DND-41 (cell line): ENCODE results near the gene MBTPS1.

Experiments
- ATAC-seq: fragments of 200-7000 bp; cut with Tn5 transposase; 3 replicates; pipeline ENCODE4 v1.9.1; 2021; ENCODE audit warnings: low read depth; ENCODE audit not compliant: insufficient read depth
- DNase-seq: peaks from one replicate; pipeline ENCODE4 v3.0.0-alpha.2; 2020
- H2AFZ ChIP-seq: 2 replicates; pipeline ENCODE4 v1.6.0; 2012; ENCODE audit warnings: low read depth, low read length
- H3K27ac ChIP-seq: 2 replicates; pipeline ENCODE4 v1.5.1; 2012; ENCODE audit warnings: low read length, inconsistent platforms
- H3K27me3 ChIP-seq: fragments of 200-600 bp; sonication (generic); 2 replicates; pipeline ENCODE4 v1.6.0; 2012; ENCODE audit warnings: low read length, mild to moderate bottlenecking, inconsistent platforms; ENCODE audit not compliant: insufficient read depth, poor library complexity
- H3K36me3 ChIP-seq: 2 replicates; pipeline ENCODE4 v1.5.1; 2012; ENCODE audit warnings: low read length, inconsistent platforms; ENCODE audit not compliant: insufficient read depth
- H3K4me1 ChIP-seq: 2 replicates; pipeline ENCODE4 v1.5.1; 2012; ENCODE audit warnings: mild to moderate bottlenecking, low read length; ENCODE audit not compliant: insufficient read depth
- H3K4me2 ChIP-seq: 2 replicates; pipeline ENCODE4 v1.6.0; 2012; ENCODE audit warnings: mild to moderate bottlenecking, moderate library complexity, low read length, inconsistent platforms; ENCODE audit not compliant: insufficient read depth
- H3K4me3 ChIP-seq, 2 experiments: fragments of 200-600 bp in 1 of 2; shearing (Covaris generic) in 1 of 2; 2 replicates each; pipeline ENCODE4 v1.5.1; 2012 to 2016; ENCODE audit warnings: inconsistent platforms in 2 of 2, low read length in 2 of 2, mild to moderate bottlenecking in 2 of 2, low read depth in 1 of 2, moderate library complexity in 1 of 2
- H3K79me2 ChIP-seq: 2 replicates; pipeline ENCODE4 v1.6.0; 2012; ENCODE audit warnings: low read length, inconsistent platforms; ENCODE audit not compliant: insufficient read depth
- H3K9ac ChIP-seq: 2 replicates; pipeline ENCODE4 v1.6.0; 2012; ENCODE audit warnings: low read depth, mild to moderate bottlenecking, inconsistent platforms, low read length, moderate library complexity
- H3K9me3 ChIP-seq: 2 replicates; pipeline ENCODE4 v1.5.1; 2012; ENCODE audit warnings: low read length, moderate library complexity, mild to moderate bottlenecking, inconsistent platforms; ENCODE audit not compliant: insufficient read depth, severe bottlenecking
- H4K20me1 ChIP-seq: 2 replicates; pipeline ENCODE4 v1.6.0; 2012; ENCODE audit warnings: low read length; ENCODE audit not compliant: insufficient read depth
- CTCF ChIP-seq: IDR thresholded peaks from 2 replicates; pipeline ENCODE4 v1.5.1; 2012; ENCODE audit warnings: borderline replicate concordance, low read length, moderate library complexity, mild to moderate bottlenecking; ENCODE audit not compliant: poor library complexity, severe bottlenecking; ENCODE audit errors: extremely low read depth
- EZH2 ChIP-seq: IDR thresholded peaks from 3 replicates; pipeline ENCODE4 v1.6.1; 2012; ENCODE audit warnings: borderline replicate concordance, low read depth, mild to moderate bottlenecking, moderate library complexity, low read length, inconsistent platforms; ENCODE audit not compliant: severe bottlenecking

The MBTPS1 gene

GRCh38 chr16:84031556-84031955, 85.2 kb downstream of the MBTPS1 start:
- Histone ChIP-seq H3K4me1 (no peaks in the 10 kb centered on the region), H3K79me2 (no peaks in the 10 kb centered on the region), H3K4me3 (no peak overlapping the region), H3K36me3 (no peaks in the 10 kb centered on the region), H3K27me3 (peaks cover 10% of the 10 kb centered on the region), H3K27ac (no peak overlapping the region), H3K4me2 (no peak overlapping the region), H3K9me3 (no peaks in the 10 kb centered on the region), H4K20me1 (peaks cover 9% of the 10 kb centered on the region), H2AFZ (no peak overlapping the region), H3K9ac (no peak overlapping the region)
- TF ChIP-seq CTCF, result no peak
- no peak for TF ChIP-seq EZH2
- DNase-seq (no peak), ATAC-seq (no peak)

- H3K4me3 ChIP-seq, result no peak overlapping the region
- no peaks in the 10 kb centered on the region for H3K4me1 ChIP-seq
- no peaks in the 10 kb centered on the region for H3K9me3 ChIP-seq
- H3K27ac ChIP-seq, result no peak overlapping the region
- H3K27me3 ChIP-seq, result peaks cover 10% of the 10 kb centered on the region
- no peak overlapping the region for H2AFZ ChIP-seq
- TF ChIP-seq CTCF, result no peak
- TF ChIP-seq EZH2, result no peak
- H3K9ac ChIP-seq, result no peak overlapping the region
- no peak for DNase-seq
- no peak for ATAC-seq
- no peaks in the 10 kb centered on the region for H3K36me3 ChIP-seq
- H4K20me1 ChIP-seq, result peaks cover 9% of the 10 kb centered on the region
- no peak overlapping the region for H3K4me2 ChIP-seq
- H3K79me2 ChIP-seq, result no peaks in the 10 kb centered on the region
Observed at GRCh38 chr16:84029297-84030047, 87.3 kb downstream of the MBTPS1 start.

- no peak overlapping the region for H2AFZ ChIP-seq
- H3K9me3 ChIP-seq, result no peaks in the 10 kb centered on the region
- no peak overlapping the region for H3K4me3 ChIP-seq
- H3K4me1 ChIP-seq, result no peaks in the 10 kb centered on the region
- H3K4me2 ChIP-seq, result no peak overlapping the region
- DNase-seq, result no peak
- H4K20me1 ChIP-seq, result peaks cover 9% of the 10 kb centered on the region
- no peaks in the 10 kb centered on the region for H3K79me2 ChIP-seq
- no peak for ATAC-seq
- peaks cover 10% of the 10 kb centered on the region for H3K27me3 ChIP-seq
- H3K9ac ChIP-seq, result no peak overlapping the region
- H3K27ac ChIP-seq, result no peak overlapping the region
- TF ChIP-seq EZH2 (no peak), CTCF (no peak)
- H3K36me3 ChIP-seq, result no peaks in the 10 kb centered on the region
Observed at GRCh38 chr16:84027625-84028024, 89.1 kb downstream of the MBTPS1 start.
